GM18499 (cell line): ENCODE measurements around the gene BCAS3.
A peak's percentile ranks its signal among the peaks of the same experiment; 100 is the strongest.
"Not testable (repeated sequence)": the region's sequence is repeated elsewhere in the genome, so short reads cannot be mapped to it uniquely, and the experiment has no call there.

Source experiments
- ATAC-seq: cut with Tn5 transposase; IDR thresholded peaks from one replicate; pipeline ENCODE4 v1.9.1; 2021; ENCODE audit warnings: moderate number of reproducible peaks; ENCODE audit not compliant: insufficient read depth, unreplicated experiment

BCAS3 gene

DNA sequence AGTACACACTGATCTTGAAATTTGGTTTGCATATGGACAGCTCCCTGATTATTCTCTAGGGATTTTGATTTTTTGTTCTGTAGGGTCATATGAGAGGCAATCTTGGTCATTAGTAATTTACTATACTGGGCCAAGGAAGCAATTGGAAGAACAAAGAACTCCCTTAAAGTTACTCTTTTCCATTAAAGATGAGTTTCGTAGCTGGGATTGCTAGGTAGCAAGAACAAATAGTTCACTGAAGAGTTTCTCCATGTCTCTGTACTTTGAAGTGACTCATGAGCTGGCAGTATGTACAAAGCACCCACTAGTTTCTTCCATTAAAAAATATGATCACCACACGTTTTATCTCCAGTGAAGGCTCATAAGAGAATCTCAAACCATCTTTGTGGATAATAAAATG is 6.2 kb upstream of the BCAS3 start:
- ATAC-seq: no peak

DNA sequence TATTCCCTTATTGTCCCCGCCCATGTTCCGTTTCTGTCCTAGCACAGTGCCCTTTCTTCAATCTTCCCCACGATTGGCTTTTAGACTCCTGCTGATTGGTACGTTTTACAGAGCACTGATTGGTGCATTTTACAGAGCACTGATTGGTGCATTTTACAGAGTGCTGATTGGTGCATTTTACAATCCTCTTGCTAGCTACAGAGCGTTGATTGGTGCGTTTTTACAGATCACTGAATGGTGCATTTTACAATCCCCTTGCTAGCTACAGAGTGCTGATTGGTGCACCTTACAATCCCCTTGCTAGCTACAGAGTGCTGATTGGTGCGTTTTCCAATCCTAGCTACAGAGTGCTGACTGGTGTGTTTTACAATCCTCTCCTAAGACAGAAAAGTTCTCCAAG is 3.0 kb upstream of the BCAS3 start:
- not testable (repeated sequence) for ATAC-seq

DNA sequence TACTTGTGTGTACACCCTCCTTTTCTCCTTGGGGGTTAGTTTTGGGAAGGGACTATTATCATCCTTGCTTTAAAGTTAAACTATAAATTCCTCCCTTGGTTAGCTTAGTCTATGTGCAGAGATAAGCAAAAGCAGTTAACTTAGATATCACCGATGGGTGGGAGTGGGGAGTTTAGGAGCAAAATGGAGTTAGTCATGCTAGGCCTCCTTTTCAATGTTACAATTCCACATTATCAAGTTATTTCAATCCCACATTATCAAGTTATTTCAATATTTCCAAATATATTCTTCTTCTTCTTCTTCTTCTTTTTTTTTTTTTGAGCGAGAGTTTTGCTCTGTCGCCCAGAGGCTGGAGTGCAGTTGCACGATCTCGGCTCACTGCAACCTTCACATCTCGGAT is 1.7 kb upstream of the BCAS3 start:
- no peak for ATAC-seq

DNA sequence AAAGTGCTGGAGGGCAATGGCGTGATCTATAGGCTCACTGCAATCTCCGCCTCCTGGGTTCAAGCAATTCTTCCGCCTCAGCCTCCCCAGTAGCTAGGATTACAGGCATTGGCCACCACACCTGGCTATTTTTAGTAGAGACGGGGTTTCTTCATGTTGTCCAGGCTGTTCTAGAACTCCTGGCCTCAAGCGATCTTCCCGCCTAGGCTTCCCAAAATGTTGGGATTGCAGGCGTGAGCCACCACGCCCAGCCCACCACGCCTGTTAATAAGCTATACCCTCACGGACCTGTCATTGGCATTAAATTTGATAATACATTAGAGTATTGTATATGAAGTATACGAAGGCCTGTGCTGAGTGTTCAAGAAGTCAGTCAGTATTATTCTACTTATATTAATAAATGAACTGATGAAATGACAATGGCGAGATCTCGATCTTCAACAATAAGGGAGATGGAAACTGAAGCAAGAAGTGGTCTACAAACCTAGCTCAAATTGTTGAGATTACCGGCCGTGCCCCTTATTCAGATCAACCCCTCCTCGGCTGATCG is 818 bp upstream of the BCAS3 start:
- no peak for ATAC-seq

DNA sequence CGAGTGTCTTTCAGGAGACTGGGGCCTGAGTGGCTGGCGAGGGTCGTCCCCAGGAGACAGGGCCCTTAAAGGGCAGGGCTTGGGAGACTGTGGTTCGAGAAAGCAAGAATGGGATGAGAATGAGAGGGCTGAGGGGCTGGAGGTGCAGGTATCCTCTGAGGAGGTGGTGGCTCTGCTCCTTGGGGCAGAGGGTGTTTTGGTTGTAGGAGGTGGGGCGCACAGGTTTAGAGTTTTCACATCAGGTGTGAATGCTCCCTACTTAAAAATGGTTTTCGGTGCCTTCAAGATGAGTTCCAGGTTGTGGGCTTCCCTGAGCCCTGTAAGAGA is 430 bp downstream of the BCAS3 start:
- no peak for ATAC-seq

DNA sequence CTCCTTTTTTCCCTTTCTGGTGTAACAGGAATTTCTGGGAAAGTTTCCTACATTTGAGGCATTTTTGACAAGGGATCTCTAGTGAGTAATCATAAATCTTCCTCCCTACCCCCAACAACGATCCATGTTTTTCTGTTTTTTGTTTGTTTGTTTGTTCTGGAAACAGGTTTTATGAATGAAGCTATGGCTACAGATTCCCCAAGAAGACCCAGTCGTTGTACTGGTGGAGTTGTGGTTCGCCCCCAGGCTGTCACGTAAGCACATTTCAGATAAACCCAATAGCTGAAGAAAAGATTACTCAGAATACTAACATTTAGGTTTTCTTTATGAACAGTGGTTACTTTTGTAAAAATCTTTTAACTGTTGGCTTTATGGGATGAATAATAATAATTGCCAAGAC is 1.6 kb downstream of the BCAS3 start:
- ATAC-seq: no peak

DNA sequence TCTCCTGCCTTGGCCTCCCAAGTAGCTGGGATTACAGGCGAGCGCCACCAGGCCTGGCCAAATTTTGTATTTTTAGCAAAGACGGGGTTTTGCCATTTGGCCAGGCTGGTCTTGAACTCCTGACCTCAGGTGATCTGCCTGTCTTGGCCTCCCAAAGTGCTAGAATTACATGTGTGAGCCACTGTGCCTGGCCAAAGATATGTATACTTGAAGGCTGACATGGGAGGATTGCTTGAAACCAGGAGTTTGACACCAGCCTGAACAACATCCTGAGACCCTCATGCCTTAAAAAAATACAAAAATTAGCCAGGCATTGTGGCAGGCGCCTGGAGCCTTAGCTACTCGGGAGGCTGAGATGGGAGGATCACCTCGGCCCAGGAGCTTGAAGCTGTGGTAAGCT is 3.1 kb downstream of the BCAS3 start:
- ATAC-seq: no peak

DNA sequence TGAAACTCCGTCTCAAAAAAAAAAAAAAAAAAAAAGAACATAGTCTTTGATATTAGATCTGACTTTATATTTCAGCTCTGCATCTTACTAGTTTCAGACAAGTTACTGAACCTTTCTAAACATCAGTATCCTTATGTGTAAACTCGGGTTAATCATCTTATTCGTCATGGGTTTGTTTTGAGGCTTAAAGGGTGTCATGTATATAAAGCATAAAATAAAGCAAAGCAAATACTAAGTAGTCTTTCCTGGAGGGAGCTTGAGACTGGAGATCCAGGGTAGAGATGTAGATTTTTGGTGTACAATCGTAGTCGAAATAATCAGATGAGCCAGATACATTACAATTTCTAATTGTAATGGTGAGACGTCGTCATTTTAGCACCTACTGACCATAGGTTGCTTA is 7.8 kb downstream of the BCAS3 start:
- no peak for ATAC-seq

DNA sequence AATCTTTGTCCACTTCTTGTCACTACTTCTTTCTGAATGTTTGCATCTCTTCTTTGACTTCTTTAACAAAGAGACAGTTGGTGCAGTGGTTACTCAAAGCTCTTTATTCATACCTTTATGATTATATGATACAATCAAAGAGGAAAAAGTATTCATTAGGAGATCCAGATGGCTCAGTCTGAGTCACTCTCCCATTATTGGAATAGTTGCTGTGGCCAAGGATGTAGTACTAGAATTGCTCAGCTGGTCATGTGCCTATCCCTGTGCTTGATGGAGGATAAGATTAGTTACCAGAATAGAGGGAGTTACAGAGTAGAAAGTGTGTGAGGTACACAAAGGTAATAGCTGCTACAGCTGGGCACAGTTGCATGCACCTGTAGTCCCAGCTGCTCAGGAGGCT is 18.3 kb downstream of the BCAS3 start:
- no peak for ATAC-seq

DNA sequence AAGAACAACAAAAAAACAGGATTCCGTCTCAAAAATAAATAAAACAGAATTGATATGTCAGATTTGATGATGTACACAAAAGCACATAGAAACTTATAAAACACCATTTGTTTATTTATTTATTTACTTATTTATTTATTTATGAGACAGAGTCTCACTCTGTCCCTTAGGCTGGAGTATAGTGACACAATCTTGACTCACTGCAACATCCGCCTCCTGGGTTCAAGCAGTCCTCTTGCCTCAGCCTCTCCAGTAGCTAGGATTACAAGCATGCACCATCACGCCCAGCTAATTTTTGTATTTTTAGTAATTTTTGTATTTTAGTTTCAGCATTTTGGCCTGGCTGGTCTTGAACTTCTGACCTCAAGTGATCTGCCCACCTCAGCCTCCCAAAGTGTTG is 21.4 kb downstream of the BCAS3 start:
- no peak for ATAC-seq

DNA sequence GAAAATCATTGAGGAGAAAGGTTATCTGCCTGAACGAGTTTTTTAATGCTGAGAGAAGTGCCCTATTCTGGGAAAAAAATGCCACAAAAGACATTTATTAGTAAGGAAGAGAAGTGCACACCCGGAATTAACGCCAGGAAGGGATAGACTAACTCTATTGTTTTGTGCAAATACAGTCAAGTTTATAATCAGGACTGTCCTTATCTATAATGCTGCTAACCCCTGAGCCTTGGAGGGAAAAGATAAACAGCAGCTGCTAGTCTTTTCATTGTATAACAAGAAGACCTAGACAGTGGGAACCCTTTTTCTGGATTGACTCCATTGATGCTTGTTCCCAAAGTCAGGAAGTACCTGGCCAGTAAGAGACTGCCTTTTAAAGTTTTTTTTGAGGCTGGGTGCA is 26.5 kb downstream of the BCAS3 start:
- ATAC-seq: no peak

DNA sequence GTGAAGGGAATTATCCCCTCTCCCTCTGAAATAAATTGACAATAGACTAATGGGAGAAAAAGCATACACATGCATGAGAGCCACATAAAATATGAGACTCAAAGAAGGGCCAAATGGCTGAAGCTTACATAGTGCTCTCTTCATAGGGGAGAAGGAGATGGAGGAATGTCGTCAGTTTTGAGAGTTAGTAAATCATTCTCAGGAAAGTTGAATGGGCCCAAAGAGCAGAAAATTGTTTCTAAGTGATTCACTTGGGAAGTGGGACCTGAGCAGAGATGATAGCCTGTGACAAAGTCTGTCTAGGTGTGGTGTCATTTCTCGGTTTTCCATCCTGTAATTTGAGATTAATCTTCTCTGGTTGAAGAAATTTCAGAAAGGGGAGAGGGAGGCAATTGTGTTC is 35.0 kb downstream of the BCAS3 start:
- ATAC-seq: no peak

DNA sequence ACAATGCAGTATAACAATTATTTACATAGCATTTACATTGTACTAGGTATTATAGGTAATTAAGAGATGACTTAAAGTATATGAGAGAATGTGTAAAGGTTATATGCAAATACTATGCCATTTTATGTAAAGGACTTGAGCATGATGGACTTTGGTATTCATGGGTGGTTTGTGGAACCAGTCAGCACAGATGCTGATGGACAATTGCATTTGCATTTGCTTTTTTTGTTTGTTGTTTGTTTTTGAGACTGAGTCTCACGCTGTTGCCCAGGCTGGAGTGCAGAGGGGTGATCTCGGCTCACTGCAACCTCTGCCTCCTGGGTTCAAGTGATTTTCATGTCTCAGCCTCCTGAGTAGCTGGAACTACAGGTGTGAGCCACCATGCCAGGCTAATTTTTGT is 36.0 kb downstream of the BCAS3 start:
- no peak for ATAC-seq

DNA sequence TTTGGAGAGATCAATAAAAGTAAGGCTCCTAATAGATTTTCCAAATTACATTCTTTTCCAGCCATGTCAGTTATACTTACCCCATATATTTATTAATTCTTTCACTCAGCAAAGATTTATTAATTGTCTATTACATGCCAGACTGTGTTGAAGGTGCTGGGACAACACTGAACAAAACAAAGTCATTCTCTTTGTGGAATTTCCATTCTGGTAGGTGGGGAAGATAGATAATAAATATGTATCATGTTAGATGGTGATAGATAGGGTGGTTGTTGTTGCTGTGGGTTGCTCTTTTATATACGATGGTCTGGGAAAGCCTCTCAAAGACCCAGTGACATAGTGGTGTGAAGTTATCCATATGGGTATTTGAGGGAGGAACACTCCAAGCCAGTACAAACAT is 39.1 kb downstream of the BCAS3 start:
- no peak for ATAC-seq

DNA sequence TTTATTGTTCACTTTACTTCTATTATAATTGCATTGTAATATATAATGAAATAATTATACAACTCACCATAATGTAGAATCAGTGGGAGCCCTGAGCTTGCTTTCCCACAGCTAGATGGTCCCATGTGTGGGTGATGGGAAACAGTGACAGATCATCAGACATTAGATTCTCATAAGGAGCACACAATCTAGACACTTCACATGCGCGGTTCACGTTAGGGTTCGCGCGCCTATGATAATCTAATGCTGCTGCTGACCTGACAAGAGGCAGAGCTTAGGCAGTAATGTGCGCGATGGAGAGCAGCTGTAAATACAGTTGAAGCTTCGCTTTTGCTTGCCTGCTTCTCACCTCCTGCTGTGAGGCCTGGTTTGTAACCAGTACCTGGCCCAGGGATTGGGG is 40.2 kb downstream of the BCAS3 start:
- ATAC-seq: no peak

DNA sequence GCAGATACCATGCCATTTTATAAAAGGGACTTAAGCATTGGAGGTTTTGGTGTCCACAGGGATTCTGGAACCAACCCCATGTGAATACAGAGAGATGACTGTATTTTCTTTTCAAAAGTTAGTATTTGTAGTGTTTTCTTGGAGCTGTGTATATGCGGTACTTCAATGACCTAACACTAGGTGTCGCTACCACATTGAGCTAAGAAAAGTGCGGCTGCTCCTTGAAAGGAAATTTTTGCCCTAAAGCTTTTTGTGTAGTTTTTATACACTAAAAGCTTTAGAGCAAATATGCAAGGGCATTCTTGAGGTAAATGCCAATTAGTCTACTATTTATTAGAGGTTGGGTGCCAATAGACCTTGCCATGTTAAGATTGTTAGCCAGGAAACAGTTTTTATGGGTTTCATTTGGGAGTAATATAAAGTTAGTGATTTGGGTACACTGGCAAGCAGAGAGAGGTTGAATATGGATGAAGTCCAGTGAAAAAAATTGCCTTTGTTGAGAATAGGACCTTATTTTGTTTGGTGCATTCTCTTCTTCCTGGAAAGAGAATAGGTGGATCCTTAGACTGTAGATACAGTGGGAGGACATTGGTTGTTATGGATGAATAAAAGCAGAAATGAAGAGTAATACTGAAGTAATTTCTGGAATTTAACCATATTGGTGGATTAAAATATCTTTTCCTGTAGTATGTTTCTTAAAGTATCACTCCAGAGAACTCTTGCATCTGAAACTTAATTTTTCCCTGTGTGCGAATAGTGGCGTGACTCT is 43.3 kb downstream of the BCAS3 start:
- ATAC-seq: no peak

DNA sequence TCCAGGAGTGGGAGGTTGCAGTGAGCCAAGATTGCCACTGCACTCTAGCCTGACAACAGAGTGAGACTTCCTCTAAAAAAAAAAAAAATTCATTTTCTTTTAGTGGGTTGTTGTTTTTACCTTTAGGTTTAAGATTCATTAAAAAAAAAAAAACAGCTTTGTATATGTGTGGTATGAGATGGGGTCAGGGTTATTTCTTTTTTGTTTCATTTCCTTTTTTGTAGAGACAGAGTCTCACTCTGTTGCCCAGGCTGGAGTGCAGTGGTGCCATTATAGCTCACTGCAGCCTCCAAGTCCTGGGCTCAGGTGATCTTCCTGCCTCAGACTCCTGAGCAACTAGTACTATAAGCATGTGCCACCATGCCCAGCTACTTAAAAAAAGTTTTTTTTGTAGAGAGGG is 47.0 kb downstream of the BCAS3 start:
- ATAC-seq: peak; percentile 61

DNA sequence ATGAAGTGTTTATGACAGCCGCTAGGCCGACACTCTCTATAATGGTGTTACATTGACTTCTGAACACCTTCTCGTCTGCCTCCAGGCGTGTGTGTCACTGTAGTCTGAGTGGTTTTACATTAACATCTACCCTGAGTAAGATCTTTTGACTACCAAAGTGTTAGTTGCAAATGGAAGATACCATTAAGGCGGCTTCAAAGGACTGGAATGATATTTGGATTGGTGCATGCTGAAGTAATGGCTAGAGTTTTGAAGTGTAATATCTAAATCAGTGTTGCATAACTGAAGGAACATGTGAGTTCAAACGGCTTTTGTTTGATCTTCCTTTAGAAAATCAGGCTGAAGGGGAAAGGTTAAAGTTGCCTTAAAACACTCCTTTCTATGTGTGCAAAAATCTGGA is 52.2 kb downstream of the BCAS3 start:
- ATAC-seq: no peak

DNA sequence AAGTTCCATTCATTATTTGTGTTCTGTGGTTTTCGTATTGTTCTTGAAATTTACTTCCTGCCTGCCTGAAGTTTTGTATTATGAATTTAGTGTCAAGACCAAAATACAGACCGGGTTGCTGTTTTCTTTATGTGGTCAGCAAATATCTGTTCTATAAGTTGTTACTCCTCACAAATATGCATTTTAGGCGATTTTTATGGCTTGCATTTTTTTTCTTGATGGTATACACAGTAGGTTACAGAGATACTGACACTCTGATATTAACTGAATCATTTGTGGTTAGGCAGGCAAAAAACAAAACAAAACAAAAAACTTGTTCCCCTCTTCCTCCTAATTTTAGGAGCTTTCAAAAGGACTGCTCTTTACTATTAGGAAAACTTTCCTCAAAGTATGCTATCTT is 52.6 kb downstream of the BCAS3 start:
- no peak for ATAC-seq

DNA sequence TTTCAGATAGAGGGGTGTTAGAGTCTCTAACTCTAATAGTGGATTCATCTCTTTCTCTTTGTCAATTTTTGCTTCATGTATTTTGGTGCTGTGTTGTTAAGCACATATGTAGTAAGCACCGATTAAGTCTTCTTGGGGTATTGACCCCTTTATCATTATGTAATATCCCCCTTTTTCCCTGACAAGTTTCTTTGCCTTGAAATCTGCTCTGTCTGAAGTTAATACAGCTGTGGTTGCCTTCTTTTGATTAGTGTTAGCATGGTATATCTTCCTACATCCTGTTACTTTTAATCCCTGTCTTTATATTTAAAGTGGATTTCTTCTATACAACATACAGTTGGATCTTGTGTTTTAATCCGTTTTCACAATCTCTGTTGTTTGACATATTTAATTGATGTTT is 60.6 kb downstream of the BCAS3 start:
- ATAC-seq: no peak

DNA sequence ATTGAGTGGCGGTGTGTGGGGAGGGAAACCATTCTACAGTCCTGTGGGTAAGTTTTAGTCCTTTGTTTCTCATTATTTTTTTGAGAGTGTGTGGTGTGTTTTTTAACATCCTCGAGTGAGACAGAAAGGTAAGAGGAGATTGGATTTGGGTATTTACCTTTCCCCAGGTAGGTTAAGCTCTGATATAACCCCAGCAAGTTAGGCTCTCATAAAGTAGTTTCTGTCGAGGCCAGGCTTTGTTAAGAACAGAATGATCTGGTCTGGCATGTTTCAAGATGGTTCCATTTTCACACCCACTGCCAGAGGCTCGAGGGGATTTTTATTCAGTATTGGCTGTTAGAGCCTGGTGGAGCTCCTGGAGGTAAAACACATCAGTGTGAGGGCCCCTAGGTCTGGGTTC is 62.9 kb downstream of the BCAS3 start:
- no peak for ATAC-seq

DNA sequence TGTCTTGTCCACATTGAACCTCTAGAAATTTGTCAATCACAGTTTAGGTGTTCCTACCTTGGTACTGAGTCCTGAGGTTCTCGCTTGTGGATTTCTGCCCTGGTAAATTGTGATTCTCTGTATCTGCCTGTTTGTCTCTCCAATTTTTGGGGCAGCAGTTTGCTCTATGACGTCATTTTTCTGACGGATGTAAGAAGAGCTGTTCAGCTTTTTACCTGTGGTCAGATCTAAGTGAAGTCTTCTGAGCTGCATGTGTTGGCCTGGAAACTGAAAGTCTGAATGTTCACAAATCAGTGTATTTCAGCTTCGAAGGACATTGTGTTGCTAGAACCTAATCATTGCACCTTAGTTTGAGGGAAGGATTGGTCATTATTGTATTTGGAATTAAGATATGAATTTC is 63.4 kb downstream of the BCAS3 start:
- no peak for ATAC-seq

DNA sequence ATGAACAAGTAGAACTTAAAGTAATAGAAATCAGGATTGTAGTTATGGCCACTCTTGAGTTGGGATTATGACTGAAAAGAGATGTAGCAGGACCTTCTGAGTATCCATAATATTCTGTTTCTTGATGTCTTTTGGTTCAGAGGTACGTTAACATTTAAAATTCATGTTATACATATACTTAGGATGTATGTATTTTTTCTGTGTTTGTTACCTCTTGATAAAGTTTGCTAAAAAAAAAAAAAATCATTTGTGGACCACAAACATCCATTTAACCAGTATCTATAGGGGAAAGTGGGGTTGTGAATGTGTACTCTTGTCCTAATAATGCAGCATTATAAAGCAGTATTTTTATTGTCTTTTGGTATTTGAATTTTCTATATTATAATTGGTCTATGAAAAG is 65.6 kb downstream of the BCAS3 start:
- no peak for ATAC-seq
